GM19043 (cell line): ENCODE data around the gene ELOVL6.
"Not testable (repeated sequence)": the region's sequence is repeated elsewhere in the genome, so short reads cannot be mapped to it uniquely, and the experiment has no call there.

Experiments
- ATAC-seq: cut with Tn5 transposase; IDR thresholded peaks from one replicate; pipeline ENCODE4 v1.9.1; 2021; ENCODE audit warnings: low read depth; ENCODE audit not compliant: unreplicated experiment

The ELOVL6 gene

DNA sequence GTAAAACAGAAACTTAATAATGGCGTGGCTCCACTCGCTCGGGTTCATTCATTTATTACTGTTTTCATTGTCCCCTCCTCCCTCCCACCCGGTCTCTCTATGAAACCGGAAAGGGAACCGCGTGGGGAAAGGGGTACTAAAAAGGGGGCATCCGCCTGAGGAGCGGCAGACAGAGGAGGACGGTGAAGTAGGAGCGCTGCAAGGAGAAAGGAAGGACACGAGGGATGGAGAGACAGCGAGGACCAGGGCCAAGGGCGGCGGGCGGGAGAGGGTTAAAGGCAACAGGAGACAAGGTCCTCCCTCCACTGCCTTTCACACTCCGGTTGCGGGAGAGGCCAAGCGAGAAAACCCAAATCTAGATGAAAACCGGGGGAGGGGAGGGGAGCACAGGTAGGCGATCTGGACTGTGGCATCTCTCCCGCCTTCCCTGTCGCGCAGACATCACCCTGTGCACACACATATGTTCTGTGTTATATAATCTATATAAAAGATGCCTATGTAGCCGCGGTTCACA, 829 bp downstream of the ELOVL6 start:
- peak; percentile 13 for ATAC-seq

DNA sequence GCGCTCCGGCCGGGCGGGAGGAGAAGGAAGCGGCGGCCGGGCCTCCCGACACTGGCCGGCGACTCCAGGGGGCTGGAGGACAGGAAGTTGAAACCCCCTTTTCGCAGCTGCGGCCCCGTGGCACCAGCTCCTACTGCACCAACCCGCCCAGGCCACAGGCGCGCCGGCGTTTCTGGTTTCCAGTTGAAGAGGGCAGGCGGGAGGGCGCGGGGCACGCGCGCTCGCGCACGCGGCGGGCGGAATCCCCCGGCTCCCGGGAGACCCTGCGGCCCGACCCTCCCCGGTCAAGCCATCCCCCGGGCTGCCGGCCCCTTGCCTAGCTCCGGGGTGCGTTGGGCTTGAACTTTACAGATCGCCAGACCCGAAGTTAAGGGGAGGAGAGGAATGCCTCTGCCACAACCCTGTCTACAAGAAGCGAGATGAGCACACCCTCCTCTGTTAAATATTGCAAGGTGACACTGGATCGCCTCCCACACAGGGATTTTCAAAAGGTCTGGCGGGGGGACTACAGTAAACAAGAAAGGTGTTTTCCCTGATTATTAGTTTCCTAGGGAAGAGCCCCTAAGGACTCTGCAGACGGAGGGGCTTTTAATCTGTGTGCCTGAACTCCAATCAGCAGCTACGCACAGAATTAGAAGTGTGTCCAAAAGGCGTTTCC, 1.4 kb downstream of the ELOVL6 start:
- ATAC-seq, result peak; percentile 20

DNA sequence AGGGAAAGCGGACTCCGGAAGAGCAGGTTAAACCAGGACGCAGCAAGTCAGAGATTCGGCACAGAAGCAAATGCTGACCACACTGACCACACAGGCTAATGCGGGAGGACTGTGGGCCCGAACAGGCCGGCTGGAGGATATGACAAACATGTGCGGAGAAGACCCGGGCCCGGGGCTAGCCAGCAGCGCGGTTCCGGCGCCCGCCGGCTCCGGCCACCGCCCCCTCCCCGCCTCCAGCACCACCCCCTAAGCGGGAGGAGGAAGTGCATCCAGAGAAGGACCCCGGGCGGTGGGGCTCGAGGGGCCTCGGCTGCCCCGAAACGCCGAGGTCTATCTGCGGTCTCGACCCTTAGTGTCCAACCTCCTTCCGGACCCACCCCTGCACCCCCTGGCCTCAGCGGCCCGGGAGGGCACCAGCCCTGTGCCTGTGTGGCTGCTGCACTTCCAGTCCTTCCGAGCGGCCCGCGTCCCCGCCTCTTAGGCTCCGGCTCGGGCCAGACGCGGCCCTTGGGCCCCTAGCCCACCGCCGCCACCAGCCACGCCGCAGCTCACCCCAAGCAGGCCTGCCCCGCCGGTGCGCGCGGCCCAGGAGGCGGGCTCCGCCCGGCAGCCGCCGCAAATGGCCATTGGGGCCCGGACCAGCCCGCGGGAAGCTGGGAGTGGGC, 2.1 kb downstream of the ELOVL6 start:
- peak; percentile 13 for ATAC-seq

DNA sequence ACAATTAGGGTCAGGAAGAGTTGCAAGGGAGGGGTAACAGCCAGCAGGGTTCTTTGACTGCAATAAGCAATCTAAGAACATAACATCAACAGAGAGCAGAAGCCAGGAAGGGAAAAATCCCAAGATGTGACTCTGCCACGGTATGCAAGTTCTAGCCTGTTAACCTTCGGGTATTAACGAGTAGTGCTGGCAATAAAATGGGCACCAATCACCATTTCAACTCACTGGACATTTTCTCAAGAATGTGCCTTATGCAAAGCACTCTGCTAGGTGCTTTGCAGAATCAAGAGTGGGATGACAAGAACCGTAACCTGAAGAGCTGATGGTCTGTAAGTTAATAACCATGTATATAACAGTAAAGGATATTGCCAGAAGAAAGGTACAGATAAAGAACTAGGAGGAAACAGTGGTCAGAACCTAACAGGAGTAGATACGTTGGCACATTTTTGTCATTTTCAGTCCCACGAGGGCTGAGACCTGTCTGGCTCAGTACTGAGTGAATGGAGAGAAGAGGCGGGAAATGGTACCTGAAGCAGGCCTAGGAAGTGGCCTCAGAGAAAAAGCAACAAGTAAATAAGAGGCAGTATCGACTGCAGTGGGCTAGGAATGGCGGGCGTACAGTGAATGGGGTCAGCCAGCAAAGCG, 2.7 kb downstream of the ELOVL6 start:
- ATAC-seq, result peak; percentile 4

DNA sequence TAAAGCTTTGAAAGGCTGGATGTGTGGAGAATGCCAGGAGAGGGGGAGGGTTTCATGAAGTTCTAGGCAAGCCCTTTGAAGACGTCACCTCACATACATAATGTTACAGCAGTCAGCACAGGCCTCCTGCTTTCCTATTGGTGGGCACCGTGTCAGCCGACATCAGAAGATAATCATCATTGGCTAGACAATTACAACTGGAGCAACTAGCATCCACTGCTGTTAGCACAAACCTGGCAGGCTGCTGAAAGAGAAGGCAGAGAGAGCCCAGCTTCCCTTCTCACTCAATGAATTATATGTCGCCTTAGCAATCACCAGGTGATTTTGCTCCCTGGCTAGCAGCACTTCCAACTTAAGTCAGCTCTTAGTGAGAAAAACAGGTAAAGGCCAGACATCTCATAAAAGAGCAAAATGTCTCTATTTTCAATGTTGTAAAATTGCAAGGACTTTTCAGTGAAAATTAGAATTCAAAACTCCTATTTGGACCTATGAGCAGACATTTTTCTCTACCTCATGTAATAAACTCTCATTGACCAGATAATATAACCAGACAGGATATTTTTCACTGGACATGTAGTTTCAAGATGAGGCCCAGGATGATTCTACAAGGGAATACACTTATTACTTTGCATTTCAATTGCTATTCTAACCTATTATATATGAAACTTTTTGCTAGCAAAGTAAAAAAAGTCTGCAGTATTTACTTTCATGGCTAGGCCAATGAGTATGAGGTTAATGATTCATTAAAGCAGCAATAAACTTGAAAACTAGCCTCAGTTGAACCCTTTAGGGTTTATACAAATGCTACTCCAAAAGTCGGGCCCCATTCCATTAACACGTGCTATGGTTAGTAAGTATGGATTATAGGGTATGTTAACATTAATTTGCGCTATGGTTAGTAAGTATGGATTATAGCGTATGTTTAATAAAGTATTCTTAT, 4.3 kb downstream of the ELOVL6 start:
- peak; percentile 65 for ATAC-seq

DNA sequence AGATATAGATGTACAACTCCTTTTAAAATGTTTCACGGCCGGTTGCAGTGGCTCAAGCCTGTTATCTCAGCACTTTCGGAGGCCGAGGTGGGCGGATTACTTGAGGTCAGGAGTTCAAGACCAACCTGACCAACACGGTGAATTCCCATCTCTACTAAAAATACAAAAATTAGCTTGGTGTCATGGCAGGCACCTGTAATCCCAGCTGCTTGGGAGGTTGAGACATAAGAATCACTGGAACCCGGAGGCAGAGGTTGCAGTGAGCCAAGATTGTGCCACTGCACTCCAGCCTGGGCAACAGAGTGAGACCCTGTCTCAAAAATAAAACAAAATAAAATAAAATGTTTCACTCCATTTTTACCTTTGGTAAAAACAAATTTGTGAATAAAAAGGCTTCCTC, 5.1 kb downstream of the ELOVL6 start:
- ATAC-seq, result not testable (repeated sequence)

DNA sequence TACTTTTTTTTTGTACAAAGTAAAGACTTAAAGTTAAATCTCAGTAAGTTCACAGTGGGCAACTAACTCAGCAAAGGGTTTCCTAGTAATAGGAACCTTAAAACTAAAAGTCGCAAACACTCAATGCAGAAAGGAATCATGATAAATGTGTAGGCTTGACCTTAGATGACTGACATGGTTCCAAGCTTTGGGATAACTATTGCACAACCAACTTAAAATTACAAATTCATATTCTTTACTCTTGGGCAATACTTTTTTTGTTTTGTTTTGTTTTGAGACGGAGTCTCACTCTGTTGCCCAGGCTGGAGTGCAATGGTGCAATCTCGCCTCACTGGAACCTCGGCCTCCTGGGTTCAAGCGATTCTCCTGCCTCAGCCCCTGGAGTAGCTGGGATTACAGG, 8.2 kb downstream of the ELOVL6 start:
- ATAC-seq, result no peak

DNA sequence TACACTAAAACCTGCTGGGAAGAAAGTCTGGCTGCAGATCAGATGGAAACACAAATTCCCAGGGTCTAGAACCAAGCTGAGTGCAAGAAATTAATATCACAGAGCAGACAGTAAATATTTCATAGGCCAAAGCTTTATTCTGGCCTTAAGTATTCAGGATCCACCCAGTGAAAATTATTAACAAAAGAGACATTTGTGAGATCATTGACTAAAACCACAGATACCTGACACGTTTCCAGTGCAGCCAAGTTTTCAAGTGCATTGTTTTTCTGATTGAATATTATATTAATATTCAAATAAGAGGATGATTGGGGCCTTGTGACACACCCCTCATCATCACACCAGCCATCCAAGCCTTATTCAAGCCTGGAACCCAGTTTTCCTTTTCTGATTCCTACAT, 10.3 kb downstream of the ELOVL6 start:
- peak; percentile 55 for ATAC-seq

DNA sequence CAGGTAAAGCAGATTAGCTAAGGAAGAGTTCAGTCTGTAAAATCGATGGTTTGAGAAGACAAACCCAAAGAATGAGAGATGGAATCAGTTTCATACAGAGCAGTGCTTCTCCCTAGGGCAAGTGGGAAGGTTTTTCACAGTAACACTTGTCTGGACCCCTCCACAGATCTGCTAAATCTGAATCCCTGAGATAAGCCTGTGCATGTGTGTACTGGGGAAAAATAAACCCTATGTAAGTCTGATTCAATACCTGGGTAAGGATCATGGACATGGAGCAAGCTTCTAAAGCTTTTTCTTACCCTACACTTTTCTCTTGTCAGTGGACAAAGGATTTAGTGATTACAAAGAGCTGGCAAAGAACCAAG, 13.6 kb downstream of the ELOVL6 start:
- no peak for ATAC-seq

DNA sequence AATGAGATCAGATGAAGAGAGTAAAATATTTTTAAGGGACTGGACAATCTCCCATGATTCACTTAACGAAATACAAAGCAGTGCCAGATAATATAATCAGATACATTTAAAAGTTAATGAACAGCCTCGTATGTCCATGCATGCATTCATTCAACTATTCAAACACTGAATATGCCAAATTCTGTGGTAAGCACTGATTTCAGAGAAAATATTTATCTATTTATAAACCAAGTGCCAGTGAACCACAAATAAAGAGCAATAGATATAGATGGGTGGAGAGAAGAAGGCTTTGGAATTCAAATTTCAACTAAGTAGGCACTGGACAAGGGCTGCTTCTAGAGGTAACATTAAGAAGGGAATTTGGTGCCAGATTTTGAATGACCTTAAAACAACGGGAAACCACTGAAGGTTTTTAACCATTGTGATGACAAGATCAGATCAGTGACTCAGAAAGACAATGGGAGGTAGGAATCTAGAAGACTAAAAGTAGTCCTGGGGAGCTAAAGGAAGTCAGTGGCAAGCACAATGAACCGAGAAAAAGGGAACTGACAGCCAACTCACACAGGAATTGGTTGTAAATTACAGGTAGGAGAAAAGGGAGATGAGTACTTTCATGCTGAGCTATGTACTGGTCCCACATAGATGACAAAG, 14.2 kb downstream of the ELOVL6 start:
- no peak for ATAC-seq

DNA sequence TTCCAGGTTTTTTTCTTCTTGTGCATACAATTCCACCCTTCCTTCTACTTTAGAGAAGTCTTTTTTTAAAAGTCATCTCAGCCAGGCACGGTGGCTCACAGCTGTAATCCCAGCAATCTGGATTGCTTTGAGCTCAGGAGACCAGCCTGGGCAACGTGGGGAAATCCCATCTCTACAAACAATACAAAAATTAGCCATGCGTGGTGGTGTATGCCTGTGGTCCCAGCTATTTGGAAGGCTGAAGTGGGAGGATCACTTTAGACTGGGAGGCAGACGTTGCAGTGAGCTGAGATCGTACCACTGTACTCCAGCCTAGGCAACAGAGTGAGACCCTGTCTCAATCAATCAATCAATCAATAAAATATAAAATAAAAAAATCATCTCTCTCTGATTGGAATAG, 14.8 kb downstream of the ELOVL6 start:
- no peak for ATAC-seq

DNA sequence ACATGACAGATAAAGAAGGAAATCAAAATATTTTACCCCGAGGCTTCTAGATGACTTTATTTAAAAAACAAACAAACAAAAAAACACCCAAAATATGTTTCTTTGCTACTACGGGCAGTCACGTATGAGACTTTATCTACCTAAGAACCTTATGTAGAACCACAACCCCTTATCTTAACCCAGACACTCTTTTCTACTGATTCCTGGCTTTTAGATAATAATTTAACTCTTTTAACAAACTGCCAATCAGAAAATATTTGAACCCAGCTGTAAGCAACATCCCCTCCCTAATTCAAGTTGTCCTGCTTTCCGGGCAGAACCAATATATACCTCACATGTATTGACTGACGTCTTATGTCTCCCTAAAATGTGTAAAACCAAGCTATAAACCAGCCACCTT, 15.4 kb downstream of the ELOVL6 start:
- no peak for ATAC-seq

DNA sequence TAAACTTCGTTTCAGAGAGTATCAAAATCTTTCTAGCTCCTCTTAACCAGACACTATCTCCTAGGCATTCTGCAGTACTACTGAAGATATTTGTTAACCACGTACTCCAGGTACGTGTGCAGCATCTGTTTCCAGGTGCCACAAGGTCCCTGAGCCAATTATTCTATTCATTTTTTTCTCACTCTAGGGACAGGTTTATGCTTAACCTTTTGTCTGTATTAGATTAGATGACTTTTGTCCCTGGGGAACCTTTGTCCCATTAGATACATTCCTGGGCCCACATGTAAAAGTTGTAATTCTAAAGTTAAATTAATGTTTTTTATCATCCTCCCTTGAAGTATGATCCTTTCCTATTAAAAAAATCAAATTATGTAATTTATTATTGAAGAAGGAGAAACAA, 16.5 kb downstream of the ELOVL6 start:
- ATAC-seq, result no peak

DNA sequence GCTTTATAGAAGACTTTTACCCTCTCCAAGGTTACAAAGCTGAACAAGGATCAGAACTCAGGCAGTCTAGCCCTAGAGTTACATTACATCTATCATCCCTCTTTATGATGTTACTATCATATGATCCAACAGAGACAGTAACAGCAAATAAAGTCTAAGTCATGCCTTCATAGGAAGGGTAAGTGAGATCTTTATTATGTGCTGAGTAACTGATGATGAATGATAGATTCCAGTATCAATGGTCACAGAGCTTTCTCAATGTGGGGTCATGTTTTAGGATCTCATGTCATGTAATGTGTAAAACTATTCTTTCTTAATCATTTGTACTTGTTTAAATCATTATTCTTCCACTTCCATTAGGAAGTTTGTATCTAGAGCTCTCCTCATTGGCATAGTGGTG, 22.8 kb downstream of the ELOVL6 start:
- ATAC-seq, result no peak

DNA sequence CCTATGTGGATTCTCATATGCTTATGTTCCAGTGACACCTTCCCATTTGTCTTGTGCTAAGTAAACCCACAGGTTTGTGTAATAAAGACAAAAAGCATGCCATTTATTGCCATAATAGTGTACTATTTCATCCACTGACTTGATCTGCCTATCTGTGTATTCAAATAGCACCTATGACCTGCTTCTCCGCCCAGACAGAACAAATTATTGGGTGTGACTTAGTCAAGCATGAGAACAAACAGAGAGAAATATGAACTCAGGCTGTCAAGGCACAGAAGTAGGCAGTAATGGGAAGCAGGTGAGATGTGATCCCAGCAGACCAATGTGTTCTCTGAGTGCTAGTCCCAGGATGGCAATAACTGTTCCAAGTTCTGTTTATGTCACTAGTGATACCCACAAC, 25.4 kb downstream of the ELOVL6 start:
- ATAC-seq, result no peak

DNA sequence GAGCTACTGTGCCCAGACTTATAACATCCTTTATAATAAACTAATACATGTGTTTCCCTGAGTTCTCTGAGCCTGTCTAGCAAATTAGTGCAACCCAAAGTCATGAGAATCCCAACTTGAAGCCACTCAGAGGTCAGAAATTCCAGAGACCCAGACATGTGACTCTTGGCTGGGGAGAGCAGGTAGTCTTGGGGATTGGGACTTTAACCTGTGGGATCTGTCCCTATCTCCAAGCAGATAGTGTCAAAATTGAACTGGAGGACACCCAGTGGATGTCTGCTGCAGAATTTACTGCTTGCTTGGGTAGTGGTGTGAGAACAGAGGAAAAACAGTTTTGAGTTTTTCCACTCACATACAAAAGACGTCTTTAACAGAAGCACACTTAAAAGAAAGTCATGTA, 26.4 kb downstream of the ELOVL6 start:
- no peak for ATAC-seq

DNA sequence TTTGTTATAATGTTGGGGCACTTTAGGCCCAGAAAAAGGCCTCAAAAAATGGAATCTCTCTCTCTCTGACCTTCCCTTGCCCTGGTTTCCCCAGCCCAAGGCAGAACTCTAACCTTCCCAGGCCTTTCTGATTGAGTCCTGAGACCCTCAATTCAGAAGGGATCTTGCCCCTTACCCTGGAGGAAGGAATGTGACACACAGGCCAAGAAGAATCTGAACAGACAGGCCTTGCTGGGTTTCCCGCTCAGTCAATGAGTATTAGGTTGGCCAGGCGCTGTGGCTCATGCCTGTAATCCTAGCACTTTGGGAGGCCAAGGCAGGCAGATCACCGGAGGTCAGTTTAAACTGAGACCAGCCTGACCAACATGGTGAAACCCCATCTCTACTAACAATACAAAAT, 27.6 kb downstream of the ELOVL6 start:
- ATAC-seq, result no peak

DNA sequence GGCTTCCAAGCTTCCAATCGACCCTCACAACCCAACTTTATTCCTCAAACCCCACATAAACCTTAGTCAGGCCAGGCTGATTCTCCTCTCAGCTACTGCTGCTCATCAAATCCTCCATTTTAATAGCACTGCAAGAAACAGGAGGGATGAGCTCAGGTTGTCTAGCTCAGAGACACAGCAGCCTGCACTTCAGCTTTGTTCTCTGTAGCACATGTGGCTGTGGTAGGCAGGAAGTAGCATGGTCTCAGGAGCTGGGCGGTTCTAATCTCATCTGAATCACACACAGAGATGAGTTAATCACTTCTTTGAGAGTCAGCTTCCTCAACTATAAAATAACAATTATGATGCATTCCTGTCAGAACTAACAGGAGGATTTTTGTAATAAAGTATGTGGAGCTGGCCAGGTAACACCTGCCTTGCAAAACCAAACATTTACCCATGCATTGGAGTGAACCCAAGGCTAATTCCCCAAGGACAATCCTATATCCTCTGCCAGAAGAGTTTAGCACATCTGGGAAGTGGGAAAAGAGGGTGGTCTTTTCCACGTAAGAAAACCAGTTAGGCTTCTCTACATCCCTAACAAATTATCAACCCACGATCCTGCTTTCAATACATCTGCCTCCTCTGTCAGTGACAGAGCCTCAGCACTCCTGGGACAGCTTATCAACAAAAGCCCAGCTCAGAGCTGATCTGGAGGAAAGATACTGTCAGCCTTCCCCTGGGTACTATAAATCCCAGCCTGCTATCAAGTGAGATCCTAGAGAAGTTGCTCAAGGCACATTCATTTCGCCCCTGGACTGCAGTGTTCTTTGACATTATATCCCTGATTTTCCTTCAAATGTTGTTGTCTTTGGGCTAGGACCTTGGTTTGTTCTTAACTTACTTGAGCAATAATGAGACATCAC, 32.8 kb downstream of the ELOVL6 start:
- ATAC-seq, result peak; percentile 87

DNA sequence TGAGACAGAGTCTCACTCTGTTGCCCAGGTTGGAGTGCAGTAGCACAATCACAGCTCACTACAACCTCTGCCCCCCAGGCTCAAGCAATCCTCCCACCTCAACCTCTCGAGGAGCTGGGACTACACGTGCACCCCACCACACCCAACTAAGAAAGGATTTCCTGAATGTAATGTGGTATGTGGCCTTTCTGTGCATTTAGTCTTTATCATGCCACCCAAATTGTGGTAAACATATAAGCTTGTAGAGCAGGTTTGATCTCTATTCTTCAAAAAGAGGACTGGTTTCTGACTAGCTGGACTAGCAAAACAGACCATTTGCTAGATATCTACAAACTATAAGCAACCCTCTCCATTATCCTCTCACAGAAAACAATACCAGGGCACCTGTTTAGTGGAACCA, 33.6 kb downstream of the ELOVL6 start:
- no peak for ATAC-seq
